ENCODE results near the gene DNAJC5. TPM values are rescaled to one million over a fixed set of nuclear protein-coding genes. Genes with fewer than 3 reads are reported as not detected.
A peak's percentile ranks its signal among the peaks of the same experiment; 100 is the strongest.

DNAJC5 gene
- total and polyA plus RNA-seq, 9 of the 15 experiments (the other 6 are each of a cell fraction or from before 2014, with no cell fraction given), result 0.95 to 42.8 (median 23.4) TPM

GRCh38 chr20:63864978-63865640, 29.8 kb upstream of the DNAJC5 start, which contains the start of gene TPD52L2 (continued):
- TF ChIP-seq E2F6 (IDR thresholded peaks at IDR 0.05; ENCODE audit: borderline replicate concordance in 1 of 2, extremely low read depth in 1 of 2, insufficient read depth in 1 of 2, insufficient read length in 1 of 2, low read depth in 1 of 2, low read length in 1 of 2, poor library complexity in 1 of 2, severe bottlenecking in 1 of 2) (peak; percentile 95 to 96), ATF3 (IDR thresholded peaks at IDR 0.05) (peak; percentile 60), ATF3 (CRISPR knock-in tag; conservative IDR thresholded peaks at IDR 0.05) (no peak), ZNF644 (tag; IDR thresholded peaks at IDR 0.05; ENCODE audit: low read depth) (no peak), FUS (optimal IDR thresholded peaks at IDR 0.05; ENCODE audit: low read depth, low read length) (no peak), POLR3G (IDR thresholded peaks at IDR 0.05; ENCODE audit: extremely low read depth, insufficient read length, insufficient replicate concordance) (no peak), ZNF212 (CRISPR knock-in tag; IDR thresholded peaks at IDR 0.05) (no peak), ZBTB34 (CRISPR knock-in tag; IDR thresholded peaks at IDR 0.05) (no peak), THAP7 (CRISPR knock-in tag; IDR thresholded peaks at IDR 0.05) (no peak), ZBTB9 (CRISPR knock-in tag; IDR thresholded peaks at IDR 0.05) (peak; percentile 52; the same call in 1 of the 2 replicates), ETS1 (conservative IDR thresholded peaks at IDR 0.05; ENCODE audit: control insufficient read depth, low read depth, low read length) (peak; percentile 67; the same call in 1 of the 2 replicates), ZKSCAN1 (IDR thresholded peaks at IDR 0.05; ENCODE audit: low read depth, low read length) (peak; percentile 53; the same call in 1 of the 2 replicates), TFE3 (CRISPR knock-in tag; IDR thresholded peaks at IDR 0.05) (no peak), YBX1 (IDR thresholded peaks at IDR 0.05) (no peak), DMBX1 (CRISPR knock-in tag; IDR thresholded peaks at IDR 0.05; ENCODE audit: borderline replicate concordance) (no peak), NCOR1 (IDR thresholded peaks at IDR 0.05) (no peak), NFE2 (IDR thresholded peaks at IDR 0.05; ENCODE audit: low read depth) (no peak), ATF1 (CRISPR knock-in tag; IDR thresholded peaks at IDR 0.05) (peak; percentile 72; the same call in 1 of the 2 replicates), ATF1 (tag; IDR thresholded peaks at IDR 0.05) (peak; percentile 98)
